GM19193 (cell line): ENCODE results near the gene ZNF619.

Experiments
- POLR2A ChIP-seq: IDR thresholded peaks from 4 replicates; pipeline ENCODE4 v1.6.1; 2011; ENCODE audit not compliant: insufficient read depth, insufficient read length; ENCODE audit errors: extremely low read depth

Gene ZNF619

GRCh38 chr3:40476478-40477470, at the start of gene ZNF619:
TSS of gene ZNF619 (plus strand) at chr3:40477122. CDS start at chr3:40477980, 858 bp downstream.
- peak; percentile 76 for TF ChIP-seq POLR2A

- TF ChIP-seq POLR2A = no peak
These were observed 44.1 kb upstream of the ZNF619 start for GRCh38 chr3:40432793-40433192.

DNA sequence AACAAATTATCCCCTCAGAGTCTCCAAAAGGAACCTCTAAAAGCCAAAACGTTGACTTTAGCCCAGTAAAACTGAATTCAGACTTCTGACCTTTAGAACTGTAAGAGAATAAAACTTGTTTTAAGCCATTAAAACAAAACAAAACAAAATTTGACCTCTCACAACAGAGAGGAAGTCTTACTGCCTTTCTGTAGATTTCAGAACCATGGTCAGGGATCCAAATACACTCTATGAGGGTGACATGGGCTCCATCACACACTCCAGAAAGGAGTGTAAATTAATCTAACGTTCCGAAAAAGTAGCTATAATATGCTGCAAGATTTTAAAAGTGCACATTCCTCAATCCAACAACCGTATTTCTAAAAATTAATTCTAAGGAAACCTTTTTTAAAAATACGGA, 39.0 kb upstream of the ZNF619 start:
- no peak for TF ChIP-seq POLR2A

GRCh38 chr3:40445062-40445461, 31.9 kb upstream of the ZNF619 start:
- no peak for TF ChIP-seq POLR2A

DNA sequence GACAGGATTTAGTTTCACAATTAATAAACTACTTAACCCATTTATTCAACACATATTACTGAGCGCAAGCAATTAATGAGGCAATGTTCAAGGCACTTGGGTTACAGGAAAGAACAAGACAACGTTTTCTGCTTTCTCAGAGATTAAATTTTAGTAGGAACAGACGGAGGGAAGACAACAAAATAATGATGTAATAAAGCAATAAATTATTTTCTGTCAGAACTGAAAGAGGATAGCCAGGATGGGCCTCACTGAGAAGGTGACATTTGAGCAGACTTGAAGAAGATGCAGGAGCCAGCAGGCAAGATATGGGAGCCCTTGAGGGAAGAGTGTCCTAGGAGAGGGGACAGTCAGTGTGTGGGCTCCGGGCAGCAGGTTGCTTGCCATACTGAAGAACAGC, 31.0 kb upstream of the ZNF619 start:
- no peak for TF ChIP-seq POLR2A

GRCh38 chr3:40450438-40450837, 26.5 kb upstream of the ZNF619 start:
- TF ChIP-seq POLR2A = no peak

DNA sequence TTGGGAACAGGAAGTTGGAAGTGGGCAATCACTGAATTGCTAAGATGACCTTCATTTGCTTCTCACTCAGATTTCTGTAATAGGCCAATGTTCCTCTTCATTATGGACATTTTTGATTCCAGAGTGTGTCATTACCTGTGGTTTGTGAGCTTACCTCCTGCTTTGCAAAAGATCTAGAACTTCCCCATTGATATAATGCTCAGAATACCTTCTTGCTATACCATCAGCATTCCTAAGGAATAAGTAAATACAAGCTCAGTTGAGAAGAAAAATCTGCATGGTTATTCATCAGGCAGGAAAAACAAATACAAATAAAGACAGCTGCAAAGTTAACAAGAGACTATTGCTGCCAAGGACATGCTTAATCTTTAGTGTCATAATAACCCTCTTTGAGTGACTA, 25.4 kb upstream of the ZNF619 start:
- no peak for TF ChIP-seq POLR2A

- no peak for TF ChIP-seq POLR2A
These were observed 24.9 kb upstream of the ZNF619 start for GRCh38 chr3:40452057-40452456.

DNA sequence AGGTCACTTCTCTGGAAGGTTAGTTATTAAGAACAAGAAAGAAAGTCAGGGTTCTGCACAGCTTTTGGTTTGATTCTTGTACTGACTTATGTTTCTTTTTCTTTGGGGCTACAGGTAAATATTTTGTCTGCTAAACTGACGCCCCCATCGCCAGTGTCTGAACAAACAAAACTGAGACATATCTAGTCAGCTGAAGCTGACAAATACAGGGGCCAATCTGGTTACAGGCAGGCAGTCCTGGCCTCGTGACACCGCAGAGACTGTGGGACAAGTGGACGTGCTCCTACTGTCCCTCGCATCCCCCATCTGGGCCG, 24.4 kb upstream of the ZNF619 start:
- no peak for TF ChIP-seq POLR2A

DNA sequence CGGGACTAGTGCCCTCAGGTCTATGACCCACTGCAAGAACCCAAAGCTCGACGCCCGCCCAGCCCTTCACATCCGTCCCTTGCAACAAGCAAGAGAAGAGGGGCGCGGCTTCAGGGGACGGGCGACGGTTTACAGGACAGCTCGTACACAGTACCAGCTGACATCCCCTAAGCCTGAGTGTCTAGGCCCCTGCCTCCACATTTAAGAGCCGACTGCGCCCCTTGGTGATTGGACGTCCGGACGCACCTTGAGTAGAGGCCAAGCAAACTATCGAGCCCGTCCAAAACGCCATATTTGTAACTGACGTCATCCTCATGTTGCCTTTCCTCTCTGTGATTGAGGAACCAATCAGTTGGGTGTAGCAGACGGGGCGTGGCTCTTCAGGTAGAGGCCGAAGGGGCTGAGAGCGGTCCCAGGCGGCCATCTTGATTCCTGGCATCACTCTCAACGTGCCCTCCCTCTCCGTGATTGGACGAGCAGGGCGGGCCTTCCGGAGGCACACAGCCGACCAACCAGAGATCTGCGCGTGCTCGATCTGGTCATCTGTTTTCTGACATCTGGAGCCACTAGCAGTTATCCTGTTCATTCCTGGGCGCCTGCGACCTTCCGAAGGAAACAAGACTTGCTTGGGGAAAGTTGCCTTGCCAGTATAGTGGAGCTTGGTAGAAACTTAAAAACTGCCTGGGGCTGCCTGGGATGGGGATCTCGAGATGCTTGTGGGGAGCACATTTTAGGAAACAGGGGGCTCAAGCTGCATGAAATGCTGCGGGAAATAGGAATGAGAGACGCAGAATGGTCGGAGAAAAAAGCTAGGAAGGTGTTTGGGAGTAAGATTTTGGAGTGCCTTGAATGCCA, 23.8 kb upstream of the ZNF619 start:
- peak; percentile 81 for TF ChIP-seq POLR2A

- TF ChIP-seq POLR2A = no peak
These were observed 23.0 kb upstream of the ZNF619 start for GRCh38 chr3:40453933-40454332.

- no peak for TF ChIP-seq POLR2A
These were observed 21.6 kb upstream of the ZNF619 start for GRCh38 chr3:40455328-40455727.

GRCh38 chr3:40456279-40456939, 20.5 kb upstream of the ZNF619 start:
- no peak for TF ChIP-seq POLR2A

GRCh38 chr3:40456940-40457823, 19.7 kb upstream of the ZNF619 start, which contains the start of gene RPL14:
TSS of gene RPL14 (plus strand) at chr3:40457339. CDS start at chr3:40457472, 133 bp downstream.
- peak; percentile 99 for TF ChIP-seq POLR2A
